Islet of Langerhans (tissue), 1 donor: Measurements from ENCODE around the gene APAF1.
A peak's percentile ranks its signal among the peaks of the same experiment; 100 is the strongest.
"Not testable (repeated sequence)": the region's sequence is repeated elsewhere in the genome, so short reads cannot be mapped to it uniquely, and the experiment has no call there.

ENCODE experiments used
- FAIRE-seq: peaks from one replicate; lab custom pipeline; 2011; peaks lifted over from hg19 to GRCh38; lab: Jason Lieb, UNC

APAF1 gene

GRCh38 chr12:98730412-98730811 lies 85.3 kb downstream of the APAF1 start:
- no peak for FAIRE-seq

- no peak for FAIRE-seq
Observed at GRCh38 chr12:98733667-98734350, 88.7 kb downstream of the APAF1 start.

- no peak for FAIRE-seq
Observed at GRCh38 chr12:98735821-98736220, 90.7 kb downstream of the APAF1 start.

- FAIRE-seq: peak; percentile 88
Observed at GRCh38 chr12:98736352-98737321, 91.5 kb downstream of the APAF1 start.

GRCh38 chr12:98737322-98737712 lies 92.2 kb downstream of the APAF1 start:
- FAIRE-seq: no peak

- no peak for FAIRE-seq
Observed at GRCh38 chr12:98738002-98738401, 92.9 kb downstream of the APAF1 start.

GRCh38 chr12:98738539-98738938 lies 93.4 kb downstream of the APAF1 start:
- FAIRE-seq: no peak

GRCh38 chr12:98740751-98741150 lies 95.7 kb downstream of the APAF1 start:
- no peak for FAIRE-seq

- FAIRE-seq: no peak
Observed at GRCh38 chr12:98741196-98741555, 96.1 kb downstream of the APAF1 start.

- FAIRE-seq: no peak
Observed at GRCh38 chr12:98741556-98742265, 96.6 kb downstream of the APAF1 start.

- FAIRE-seq: no peak
Observed at GRCh38 chr12:98743362-98743953, 98.4 kb downstream of the APAF1 start.

GRCh38 chr12:98744680-98745079 lies 99.6 kb downstream of the APAF1 start:
- FAIRE-seq: no peak

- FAIRE-seq: no peak
Observed at GRCh38 chr12:98745578-98746391, 100.7 kb downstream of the APAF1 start.

GRCh38 chr12:98748463-98748862 lies 103.4 kb downstream of the APAF1 start:
- FAIRE-seq: no peak

- FAIRE-seq: no peak
Observed at GRCh38 chr12:98750511-98750910, 105.4 kb downstream of the APAF1 start.

- no peak for FAIRE-seq
Observed at GRCh38 chr12:98751580-98752115, 106.6 kb downstream of the APAF1 start.

- FAIRE-seq: no peak
Observed at GRCh38 chr12:98752726-98753125, 107.6 kb downstream of the APAF1 start.

GRCh38 chr12:98754095-98754494 lies 109.0 kb downstream of the APAF1 start:
- peak; percentile 97 for FAIRE-seq

- not testable (repeated sequence) for FAIRE-seq
Observed at GRCh38 chr12:98755855-98756254, 110.8 kb downstream of the APAF1 start.

- FAIRE-seq: no peak
Observed at GRCh38 chr12:98757455-98757854, 112.4 kb downstream of the APAF1 start.

- FAIRE-seq: no peak
Observed at GRCh38 chr12:98758331-98758730, 113.2 kb downstream of the APAF1 start.
